BJ (cell line): ENCODE data around the gene TWF1. TPM values are rescaled to one million over a fixed set of nuclear protein-coding genes. Genes with fewer than 3 reads are reported as not detected.

Experiments
- CTCF ChIA-PET: fragments of 350-600 bp; formaldehyde crosslinking; extraction: SDS; loops from one replicate; lab custom pipeline; 2021; ENCODE audit warnings: antibody characterized with exemption, inconsistent platforms; lab: Yijun Ruan, JAX
- POLR2A ChIA-PET: fragments of 300-600 bp; sonication (Branson Sonifier 250); formaldehyde crosslinking; extraction: SDS; loops from one replicate; lab custom pipeline; 2021; ENCODE audit warnings: antibody characterized with exemption; lab: Charles Lee
- DNase-seq: peaks from one replicate; pipeline ENCODE4 v3.0.0-alpha.2; 2011; ENCODE audit warnings: low read depth
- H3K27me3 ChIP-seq: 2 replicates; pipeline ENCODE4 v1.6.0; 2011; ENCODE audit warnings: low read length; ENCODE audit not compliant: control insufficient read depth, insufficient read depth
- H3K36me3 ChIP-seq: 2 replicates; pipeline ENCODE4 v1.5.1; 2011; ENCODE audit warnings: low read length; ENCODE audit not compliant: control insufficient read depth, insufficient read depth
- H3K4me3 ChIP-seq: 2 replicates; pipeline ENCODE4 v1.5.1; 2011; ENCODE audit warnings: low read depth, mild to moderate bottlenecking, control low read depth, low read length
- CTCF ChIP-seq: IDR thresholded peaks from 2 replicates; pipeline ENCODE4 v1.5.1; 2011; ENCODE audit warnings: low read depth, mild to moderate bottlenecking, control low read depth, inconsistent platforms, low read length, moderate library complexity; ENCODE audit not compliant: insufficient read depth
- polyA plus RNA-seq: library from polyadenylated mRNA; depleted of rRNA; stranded (reverse); fragments of >200 nt; gene quantifications from 2 replicates; pipeline ENCODE4 v1.2.3, GENCODE V29; 2011

The TWF1 gene
- polyA plus RNA-seq, 1 experiment: 49.8 TPM

- DNase-seq: no peak
- POLR2A ChIA-PET: no interaction called here
- Histone ChIP-seq H3K36me3 (no peaks in the 10 kb centered on the region), H3K27me3 (no peaks in the 10 kb centered on the region), H3K4me3 (no peak overlapping the region)
- TF ChIP-seq CTCF: no peak
- CTCF ChIA-PET: interaction anchor here (0.6 to 1.6 kb wide), 4 partner anchors 10 to 406 kb away, joined by 3 to 8 read pairs (median 3); partner anchors contain the start of gene TWF1
These were observed 43.5 kb downstream of the TWF1 start for GRCh38 chr12:43762596-43762995.

DNA sequence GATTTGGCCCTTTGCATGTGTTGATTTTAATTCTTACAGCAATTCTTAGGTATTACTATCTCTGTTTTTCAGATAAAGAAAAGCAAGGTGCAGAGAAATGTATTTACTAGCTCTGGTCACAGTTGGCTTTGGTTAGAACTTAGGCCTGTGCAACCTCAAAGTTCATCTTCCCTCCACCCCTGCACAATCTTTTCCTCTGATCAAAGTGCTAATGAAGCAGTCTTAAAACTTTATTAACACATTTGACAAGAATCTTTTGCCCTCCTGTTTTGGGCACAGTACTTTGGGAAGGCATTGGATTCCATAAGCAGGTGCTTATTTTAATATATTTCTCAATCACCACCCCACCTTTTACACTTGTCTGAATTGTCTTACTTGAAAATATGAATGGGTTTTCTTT is 44.6 kb downstream of the TWF1 start:
- CTCF ChIA-PET: interaction anchor here (0.7 kb wide), 1 partner anchor 19 kb away, joined by 3 read pairs; no protein-coding TSS in a partner anchor
- POLR2A ChIA-PET: no interaction called here
- DNase-seq: no peak

DNA sequence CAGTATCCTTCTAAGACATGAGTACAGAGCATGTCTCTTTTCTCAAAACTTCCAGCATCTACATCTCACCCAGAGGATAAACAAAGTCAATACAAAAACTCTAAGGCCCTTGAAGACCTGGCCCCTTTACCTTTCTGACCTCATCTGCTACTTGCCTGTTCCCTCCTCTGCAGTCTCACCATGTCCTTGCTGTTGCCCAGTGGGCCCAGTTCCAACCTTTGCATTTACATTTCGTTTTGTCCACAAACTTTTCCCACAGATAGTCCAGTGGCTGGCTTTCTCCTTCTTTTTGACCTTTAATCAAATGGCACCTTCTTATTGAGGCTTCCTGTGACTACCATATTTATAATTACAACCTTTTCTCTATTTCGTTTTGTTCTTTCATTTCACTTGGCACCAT is 45.7 kb downstream of the TWF1 start:
- no peak overlapping the region for H3K4me3 ChIP-seq
- no peak for TF ChIP-seq CTCF
- no peaks in the 10 kb centered on the region for H3K27me3 ChIP-seq
- DNase-seq: no peak
- no peaks in the 10 kb centered on the region for H3K36me3 ChIP-seq
- ChIA-PET POLR2A (no interaction called here), CTCF (interaction anchor here (1.4 to 1.6 kb wide), 3 partner anchors 9 to 23 kb away, joined by 3 to 6 read pairs (median 4); no protein-coding TSS in a partner anchor)

More for the DNA sequence above, 44.6 kb downstream of the TWF1 start:
- H3K27me3 ChIP-seq: no peaks in the 10 kb centered on the region
- no peak for TF ChIP-seq CTCF
- no peaks in the 10 kb centered on the region for H3K36me3 ChIP-seq
- no peak overlapping the region for H3K4me3 ChIP-seq

- ChIA-PET CTCF (interaction anchor here (0.6 to 2.5 kb wide), 9 partner anchors 9 to 331 kb away, joined by 3 to 11 read pairs (median 4); no protein-coding TSS in a partner anchor), POLR2A (no interaction called here)
These were observed 47.2 kb downstream of the TWF1 start, which contains the start of the genes IRAK4 and PUS7L for GRCh38 chr12:43758728-43759563. TSS of gene IRAK4 (plus strand) at chr12:43758951. CDS start at chr12:43768112, 9,161 bp downstream. TSS of gene PUS7L (minus strand) at chr12:43758790. CDS start at chr12:43755245, 3,545 bp downstream.

More at GRCh38 chr12:43758728-43759563, 47.2 kb downstream of the TWF1 start, which contains the start of the genes IRAK4 and PUS7L:
- no peaks in the 10 kb centered on the region for H3K36me3 ChIP-seq
- no peaks in the 10 kb centered on the region for H3K27me3 ChIP-seq
- H3K4me3 ChIP-seq: peak within 1 kb of the TSS; percentile 60
- peak; percentile 70 for TF ChIP-seq CTCF
- DNase-seq: peak; percentile 84
